ENCODE data around the gene HUNK. TPM values are rescaled to one million over a fixed set of nuclear protein-coding genes. Genes with fewer than 3 reads are reported as not detected.
"Not testable (repeated sequence)": the region's sequence is repeated elsewhere in the genome, so short reads cannot be mapped to it uniquely, and the experiment has no call there.

HUNK gene
- total and polyA plus RNA-seq, 2 experiments from 2014 or later, result 0.30 to 2.5 TPM

- H3K27me3 ChIP-seq (replicated peaks; ENCODE audit: insufficient read depth), result no peaks in the 10 kb centered on the region
- H3K4me3 ChIP-seq, result no peak overlapping the region
- H3K9me2 ChIP-seq (ENCODE audit: insufficient read depth), result no peaks in the 10 kb centered on the region
- no peaks in the 10 kb centered on the region for H3K79me2 ChIP-seq (ENCODE audit: insufficient read depth)
- peaks cover 6% of the 10 kb centered on the region; the same call in 1 of the 2 replicates for H3K4me1 ChIP-seq (ENCODE audit: insufficient read depth)
- peaks cover 12% of the 10 kb centered on the region; the same call in 1 of the 2 replicates for H3F3A ChIP-seq (ENCODE audit: insufficient read depth)
- no peaks in the 10 kb centered on the region for H3K36me3 ChIP-seq (ENCODE audit: low read depth)
- H3K27ac ChIP-seq, result no peak overlapping the region
- no peaks in the 10 kb centered on the region for H3K9me3 ChIP-seq (ENCODE audit: low read depth)
- no peak for TF ChIP-seq EZH2phosphoT487 (IDR thresholded peaks at IDR 0.05; ENCODE audit: insufficient read depth, low read depth)
- TF ChIP-seq EZH2 (IDR thresholded peaks at IDR 0.05; ENCODE audit: insufficient read depth, poor library complexity, severe bottlenecking), result no peak
- no peak overlapping the region for H2AFZ ChIP-seq
- no peaks in the 10 kb centered on the region for H4K20me1 ChIP-seq (ENCODE audit: insufficient read depth)
- no peak overlapping the region for H3K4me2 ChIP-seq (ENCODE audit: unreplicated experiment)
- H3K9ac ChIP-seq, result no peak overlapping the region
- in situ Hi-C loops (cut with MboI), result no loop called here
- WGBS, 2 experiments (ENCODE audit: low coverage in 1 of 2, low lambda C conversion rate in 2 of 2, missing lambda C conversion rate in 2 of 2), result 71 to 75% methylated on average over 5 of the region's 5 CpGs
- DNase-seq, result no peak
Measured at GRCh38 chr21:31945141-31945540, 72.3 kb downstream of the HUNK start.

GRCh38 chr21:31945546-31945945, 72.7 kb downstream of the HUNK start:
- Histone ChIP-seq H3K36me3 (ENCODE audit: low read depth) (no peaks in the 10 kb centered on the region), H3K9me3 (ENCODE audit: low read depth) (no peaks in the 10 kb centered on the region), H3K27me3 (replicated peaks; ENCODE audit: insufficient read depth) (no peaks in the 10 kb centered on the region), H2AFZ (no peak overlapping the region), H3K9me2 (ENCODE audit: insufficient read depth) (no peaks in the 10 kb centered on the region), H3K79me2 (ENCODE audit: insufficient read depth) (no peaks in the 10 kb centered on the region), H3K4me2 (ENCODE audit: unreplicated experiment) (peak overlapping the region; percentile 37), H3F3A (ENCODE audit: insufficient read depth) (peaks cover 12% of the 10 kb centered on the region; the same call in 1 of the 2 replicates), H3K9ac (no peak overlapping the region), H4K20me1 (ENCODE audit: insufficient read depth) (no peaks in the 10 kb centered on the region), H3K4me1 (ENCODE audit: insufficient read depth) (peaks cover 6% of the 10 kb centered on the region; the same call in 1 of the 2 replicates), H3K27ac (no peak overlapping the region), H3K4me3 (no peak overlapping the region)
- WGBS, 2 experiments (ENCODE audit: low coverage in 1 of 2, low lambda C conversion rate in 2 of 2, missing lambda C conversion rate in 2 of 2), result 6 to 16% methylated on average over 4 of the region's 4 CpGs
- TF ChIP-seq EZH2 (IDR thresholded peaks at IDR 0.05; ENCODE audit: insufficient read depth, poor library complexity, severe bottlenecking) (no peak), EZH2phosphoT487 (IDR thresholded peaks at IDR 0.05; ENCODE audit: insufficient read depth, low read depth) (no peak)
- DNase-seq, result peak; percentile 81
- in situ Hi-C loops (cut with MboI), result no loop called here

GRCh38 chr21:31946231-31946630, 73.4 kb downstream of the HUNK start:
- TF ChIP-seq EZH2phosphoT487 (IDR thresholded peaks at IDR 0.05; ENCODE audit: insufficient read depth, low read depth) (no peak), EZH2 (IDR thresholded peaks at IDR 0.05; ENCODE audit: insufficient read depth, poor library complexity, severe bottlenecking) (no peak)
- peaks cover 6% of the 10 kb centered on the region; the same call in 1 of the 2 replicates for H3K4me1 ChIP-seq (ENCODE audit: insufficient read depth)
- in situ Hi-C loops (cut with MboI), result no loop called here
- no peaks in the 10 kb centered on the region for H4K20me1 ChIP-seq (ENCODE audit: insufficient read depth)
- H3K9me3 ChIP-seq (ENCODE audit: low read depth), result no peaks in the 10 kb centered on the region
- 92% methylated on average over 7 of the region's 7 CpGs for WGBS, 2 experiments (ENCODE audit: low coverage in 1 of 2, low lambda C conversion rate in 2 of 2, missing lambda C conversion rate in 2 of 2)
- H3K79me2 ChIP-seq (ENCODE audit: insufficient read depth), result no peaks in the 10 kb centered on the region
- H3K27ac ChIP-seq, result no peak overlapping the region
- H3F3A ChIP-seq (ENCODE audit: insufficient read depth), result peaks cover 12% of the 10 kb centered on the region; the same call in 1 of the 2 replicates
- no peak overlapping the region for H3K4me2 ChIP-seq (ENCODE audit: unreplicated experiment)
- H2AFZ ChIP-seq, result no peak overlapping the region
- H3K27me3 ChIP-seq (replicated peaks; ENCODE audit: insufficient read depth), result no peaks in the 10 kb centered on the region
- H3K9ac ChIP-seq, result no peak overlapping the region
- H3K4me3 ChIP-seq, result no peak overlapping the region
- H3K36me3 ChIP-seq (ENCODE audit: low read depth), result no peaks in the 10 kb centered on the region
- H3K9me2 ChIP-seq (ENCODE audit: insufficient read depth), result no peaks in the 10 kb centered on the region
- no peak for DNase-seq

GRCh38 chr21:31946876-31947550, 74.2 kb downstream of the HUNK start:
- DNase-seq; H3K9me3 ChIP-seq (ENCODE audit: low read depth); in situ Hi-C loops (cut with MboI); H3K4me2 ChIP-seq (ENCODE audit: unreplicated experiment); H2AFZ ChIP-seq; H3K4me1 ChIP-seq (ENCODE audit: insufficient read depth); H4K20me1 ChIP-seq (ENCODE audit: insufficient read depth); H3K27ac ChIP-seq; H3K36me3 ChIP-seq (ENCODE audit: low read depth); H3K9me2 ChIP-seq (ENCODE audit: insufficient read depth); H3K4me3 ChIP-seq; H3K27me3 ChIP-seq (replicated peaks; ENCODE audit: insufficient read depth); H3K79me2 ChIP-seq (ENCODE audit: insufficient read depth); H3K9ac ChIP-seq: not testable (repeated sequence)
- peaks cover 12% of the 10 kb centered on the region; the same call in 1 of the 2 replicates for H3F3A ChIP-seq (ENCODE audit: insufficient read depth)
- 95 to 96% methylated on average over 20 to 32 of the region's 32 CpGs for WGBS, 2 experiments (ENCODE audit: low coverage in 1 of 2, low lambda C conversion rate in 2 of 2, missing lambda C conversion rate in 2 of 2)
